GM23338 (cell line): ENCODE measurements around the gene ASB3. TPM values are rescaled to one million over a fixed set of nuclear protein-coding genes. Genes with fewer than 3 reads are reported as not detected.

ENCODE experiments used
- ATAC-seq: fragments of 200-7000 bp; cut with Tn5 transposase; 3 replicates; pipeline ENCODE4 v1.9.1; 2020
- DNase-seq: peaks from one replicate; pipeline ENCODE4 v3.0.0-alpha.2; 2015; ENCODE audit warnings: low spot score
- H2AFZ ChIP-seq: fragments of 200-600 bp; sonication (generic); 2 replicates; pipeline ENCODE4 v1.8.0; 2016; ENCODE audit warnings: antibody characterized with exemption, mild to moderate bottlenecking, moderate library complexity
- H3F3A ChIP-seq: fragments of 200-600 bp; sonication (generic); replicated peaks from 2 replicates; pipeline ENCODE4 v1.8.0; 2017; ENCODE audit warnings: antibody characterized with exemption, mixed run types, low read depth
- H3K27ac ChIP-seq: fragments of 200-600 bp; sonication (generic); 2 replicates; pipeline ENCODE4 v1.6.1; 2016; ENCODE audit warnings: low read depth
- H3K27me3 ChIP-seq: fragments of 200-600 bp; sonication (generic); 2 replicates; pipeline ENCODE4 v1.8.0; 2016; ENCODE audit warnings: mild to moderate bottlenecking, mixed run types, moderate library complexity; ENCODE audit not compliant: insufficient read depth
- H3K36me3 ChIP-seq: fragments of 200-600 bp; sonication (generic); 2 replicates; pipeline ENCODE4 v1.8.0; 2016; ENCODE audit warnings: mild to moderate bottlenecking; ENCODE audit not compliant: insufficient read depth
- H3K4me1 ChIP-seq: fragments of 200-600 bp; sonication (generic); 2 replicates; pipeline ENCODE4 v1.8.0; 2016; ENCODE audit warnings: mild to moderate bottlenecking, moderate library complexity; ENCODE audit not compliant: insufficient read depth
- H3K4me2 ChIP-seq: fragments of 200-600 bp; sonication (generic); 2 replicates; pipeline ENCODE4 v1.7.1; 2017; ENCODE audit warnings: mixed run types
- H3K4me3 ChIP-seq: fragments of 200-600 bp; sonication (generic); 2 replicates; pipeline ENCODE4 v1.6.1; 2016; ENCODE audit warnings: mixed run types
- H3K79me2 ChIP-seq: fragments of 200-600 bp; sonication (generic); replicated peaks from 2 replicates; pipeline ENCODE4 v1.8.0; 2017; ENCODE audit warnings: mild to moderate bottlenecking; ENCODE audit not compliant: insufficient read depth
- H3K9me2 ChIP-seq: fragments of 200-600 bp; sonication (generic); 2 replicates; pipeline ENCODE4 v1.8.0; 2017; ENCODE audit not compliant: insufficient read depth
- H4K20me1 ChIP-seq: fragments of 200-600 bp; sonication (generic); replicated peaks from 2 replicates; pipeline ENCODE4 v1.8.0; 2017; ENCODE audit warnings: mild to moderate bottlenecking; ENCODE audit not compliant: insufficient read depth
- H3K27ac Mint-ChIP-seq: 2 replicates; pipeline ENCODE4 v1.8.0; 2020; ENCODE audit warnings: inconsistent platforms, mild to moderate bottlenecking, moderate library complexity, mixed read lengths
- H3K27me3 Mint-ChIP-seq: 3 replicates; pipeline ENCODE4 v1.8.0; 2022; ENCODE audit warnings: low read depth, mild to moderate bottlenecking, moderate library complexity, mixed read lengths, inconsistent platforms; ENCODE audit not compliant: insufficient read depth, poor library complexity
- H3K36me3 Mint-ChIP-seq: 3 replicates; pipeline ENCODE4 v1.8.0; 2021; ENCODE audit warnings: low read depth, mild to moderate bottlenecking, inconsistent platforms, moderate library complexity, mixed read lengths
- H3K4me1 Mint-ChIP-seq: 3 replicates; pipeline ENCODE4 v1.8.0; 2020; ENCODE audit warnings: mild to moderate bottlenecking, inconsistent platforms, mixed read lengths
- H3K4me3 Mint-ChIP-seq: 3 replicates; pipeline ENCODE4 v1.8.0; 2021; ENCODE audit warnings: moderate library complexity, mild to moderate bottlenecking, inconsistent platforms, mixed read lengths
- H3K9me3 Mint-ChIP-seq: 3 replicates; pipeline ENCODE4 v1.8.0; 2020; ENCODE audit warnings: moderate library complexity, mild to moderate bottlenecking, inconsistent platforms, mixed read lengths
- EZH2phosphoT487 ChIP-seq: fragments of 200-600 bp; sonication (generic); IDR thresholded peaks from one replicate; pipeline ENCODE4 v1.8.1; 2018; ENCODE audit warnings: antibody characterized with exemption; ENCODE audit not compliant: unreplicated experiment
- NANOG ChIP-seq: IDR thresholded peaks from 2 replicates; pipeline ENCODE4 v1.6.1; 2016; ENCODE audit warnings: antibody characterized with exemption, borderline replicate concordance
- POLR2AphosphoS5 ChIP-seq: IDR thresholded peaks from 2 replicates; pipeline ENCODE4 v1.6.1; 2016; ENCODE audit warnings: antibody characterized with exemption, low read depth
- REST ChIP-seq: IDR thresholded peaks from one replicate; pipeline ENCODE4 v1.6.1; 2018; ENCODE audit warnings: antibody characterized with exemption; ENCODE audit not compliant: unreplicated experiment
- STAT1 ChIP-seq: IDR thresholded peaks from one replicate; pipeline ENCODE4 v1.6.1; 2016; ENCODE audit warnings: antibody characterized with exemption; ENCODE audit not compliant: unreplicated experiment
- ZNF114 ChIP-seq: fragments of 250-450 bp; sonication (Bioruptor Pico); IDR thresholded peaks from 2 replicates; pipeline ENCODE4 v1.5.0; 2020; ENCODE audit warnings: mild to moderate bottlenecking, moderate library complexity
- ZNF331 ChIP-seq: fragments of 250-450 bp; sonication (Bioruptor Pico); IDR thresholded peaks from 2 replicates; pipeline ENCODE4 v1.5.0; 2020; ENCODE audit warnings: low read depth, mild to moderate bottlenecking, moderate library complexity
- polyA plus RNA-seq: library from polyadenylated mRNA; unstranded; fragments of >200 nt; fragmentation: Nextera tagmentation; extraction: Ambion mirVana; gene quantifications from 2 replicates; pipeline ENCODE4 v1.2.1, GENCODE V29; 2016
- total RNA-seq: library from RNA; depleted of rRNA; stranded (reverse); fragments of >200 nt; shearing (Covaris generic); gene quantifications from 2 replicates; pipeline ENCODE4 v1.2.3, GENCODE V29; 2014

Gene ASB3
- total and polyA plus RNA-seq, 2 experiments from 2014 or later: 22.4 to 30.5 TPM

DNA sequence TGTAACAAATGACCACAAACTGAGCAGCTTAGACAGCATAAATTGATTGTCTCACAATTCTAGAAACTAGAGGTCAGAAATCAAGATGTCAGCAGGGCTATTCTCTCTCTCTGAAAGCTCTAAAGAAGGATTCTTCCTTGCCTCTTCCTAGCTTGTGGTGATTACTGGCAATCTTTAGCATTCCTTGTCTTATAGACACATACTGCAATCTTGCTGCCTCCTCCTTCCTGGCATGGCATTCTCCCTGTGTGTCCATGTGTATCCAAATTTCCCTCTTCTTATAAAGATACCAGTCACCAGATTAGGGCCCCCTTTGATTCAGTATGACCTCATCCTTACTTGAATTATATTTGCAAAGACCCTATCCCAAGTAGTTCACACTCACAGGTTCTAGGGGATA lies 2.3 kb downstream of the ASB3 start:
- Histone ChIP-seq H3K9me2 (no peaks in the 10 kb centered on the region), H3K27me3 (no peaks in the 10 kb centered on the region), H4K20me1 (peaks cover 11% of the 10 kb centered on the region; the same call in 1 of the 2 replicates), H3K27ac (no peak overlapping the region; the same call in 1 of the 2 replicates), H3K4me1 (peaks cover 28% of the 10 kb centered on the region), H3K36me3 (peaks cover 7% of the 10 kb centered on the region; the same call in 1 of the 2 replicates), H3K4me2 (0 out of 2 replicates have a peak overlapping the region, but pooled peaks have one; percentile 99), H2AFZ (no peak overlapping the region), H3F3A (peaks cover 5% of the 10 kb centered on the region; the same call in 1 of the 2 replicates), H3K4me3 (peak overlapping the region; percentile 96), H3K79me2 (peaks cover 93% of the 10 kb centered on the region)
- peak overlapping the region; percentile 5; the same call in 1 of the 2 replicates for H3K27ac Mint-ChIP-seq
- DNase-seq (no peak), ATAC-seq (no peak)
- H3K9me3 Mint-ChIP-seq: peaks cover 2% of the 10 kb centered on the region; the same call in 2 of the 3 replicates
- peaks cover 35% of the 10 kb centered on the region for H3K4me1 Mint-ChIP-seq
- H3K36me3 Mint-ChIP-seq: peaks cover 19% of the 10 kb centered on the region
- peak overlapping the region; percentile 95 for H3K4me3 Mint-ChIP-seq
- no peak for TF ChIP-seq REST
- TF ChIP-seq ZNF114 (CRISPR knock-in tag): no peak
- TF ChIP-seq EZH2phosphoT487: no peak
- TF ChIP-seq ZNF331: no peak
- no peak for TF ChIP-seq NANOG
- H3K27me3 Mint-ChIP-seq: peaks cover 8% of the 10 kb centered on the region

DNA sequence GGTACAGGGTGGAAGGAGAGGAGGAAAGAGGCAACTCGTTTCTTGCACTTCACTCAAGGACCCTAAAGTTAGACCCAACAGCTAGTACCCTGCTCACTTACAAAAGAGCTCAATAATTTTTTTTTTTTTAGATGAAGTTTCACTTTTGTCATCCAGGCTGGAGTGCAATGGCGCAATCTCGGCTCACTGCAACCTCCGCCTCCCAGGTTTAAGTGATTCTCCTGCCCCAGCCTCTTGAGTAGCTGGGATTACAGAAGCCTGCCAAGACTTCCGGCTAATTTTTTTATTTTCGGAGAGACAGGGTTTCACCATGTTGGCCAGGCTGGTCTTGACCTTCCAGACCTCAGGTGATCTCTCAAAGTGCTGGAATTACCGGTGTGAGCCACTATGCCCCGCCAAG lies 4.1 kb downstream of the ASB3 start:
- DNase-seq (peak; percentile 27), ATAC-seq (no peak)
- H3K27ac Mint-ChIP-seq: peak overlapping the region; percentile 79
- Histone ChIP-seq H3K4me2 (peak overlapping the region; percentile 28), H3K4me3 (peak overlapping the region; percentile 20), H3K79me2 (peaks cover 93% of the 10 kb centered on the region), H2AFZ (no peak overlapping the region), H4K20me1 (peaks cover 20% of the 10 kb centered on the region; the same call in 1 of the 2 replicates), H3K4me1 (peaks cover 28% of the 10 kb centered on the region), H3K27me3 (no peaks in the 10 kb centered on the region), H3K36me3 (peaks cover 7% of the 10 kb centered on the region; the same call in 1 of the 2 replicates), H3K9me2 (no peaks in the 10 kb centered on the region), H3F3A (peaks cover 4% of the 10 kb centered on the region; the same call in 1 of the 2 replicates), H3K27ac (no peak overlapping the region; the same call in 1 of the 2 replicates)
- H3K4me3 Mint-ChIP-seq: peak overlapping the region; percentile 47; the same call in 2 of the 3 replicates
- H3K36me3 Mint-ChIP-seq: peaks cover 30% of the 10 kb centered on the region
- H3K4me1 Mint-ChIP-seq: peaks cover 32% of the 10 kb centered on the region
- peaks cover 7% of the 10 kb centered on the region for H3K27me3 Mint-ChIP-seq
- TF ChIP-seq STAT1 (no peak), POLR2AphosphoS5 (no peak), REST (no peak), ZNF331 (no peak)
- H3K9me3 Mint-ChIP-seq: peaks cover 2% of the 10 kb centered on the region; the same call in 2 of the 3 replicates
